Measurements from ENCODE around the gene IL21R.

Gene IL21R

DNA sequence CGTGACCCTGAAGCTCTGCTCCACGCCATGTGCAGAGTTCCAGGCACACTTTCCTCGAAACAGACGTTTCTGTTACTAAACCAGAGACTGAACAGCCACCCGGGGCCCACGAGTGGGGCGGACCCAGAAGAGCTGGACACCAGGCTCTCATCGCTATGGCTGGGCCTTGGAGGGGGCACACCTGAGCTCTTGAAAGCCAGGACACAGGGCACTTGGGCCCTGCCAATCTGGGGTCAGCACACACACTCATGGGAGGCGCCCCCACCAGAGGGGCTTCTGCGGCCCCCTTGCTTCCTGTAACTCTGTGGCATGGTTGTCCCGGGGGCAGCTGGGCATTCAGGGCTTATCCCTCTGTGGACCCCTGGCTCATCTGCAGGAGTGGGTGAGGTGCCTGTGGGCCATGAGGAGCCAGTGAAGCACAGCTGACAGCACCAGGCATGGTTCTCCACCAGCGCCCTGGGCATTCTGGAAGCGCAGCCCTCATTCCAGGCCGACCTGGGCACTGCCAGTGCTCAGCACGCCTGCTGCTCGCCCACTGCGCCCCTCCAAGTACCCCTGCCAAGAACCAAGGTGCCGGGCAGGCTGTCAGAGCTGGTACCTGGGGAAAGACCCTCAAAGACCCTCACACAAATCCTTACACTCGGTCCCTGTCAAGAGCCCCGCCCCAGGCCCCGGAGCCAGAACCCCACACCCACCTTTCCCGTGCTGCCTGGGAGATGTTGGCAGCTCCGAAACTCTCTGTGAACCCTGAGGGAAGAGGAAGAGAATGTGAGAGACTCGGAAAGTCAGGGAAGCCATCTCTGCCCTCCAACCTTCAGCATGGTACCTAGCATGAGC is 61.1 kb downstream of the IL21R start:
- H3K36me3 ChIP-seq, result peaks cover 94% of the 10 kb centered on the region
- H3K9me3 ChIP-seq, result no peaks in the 10 kb centered on the region
- no peaks in the 10 kb centered on the region for H3K4me1 ChIP-seq (ENCODE audit: control insufficient read depth in 1 of 2, insufficient read depth in 1 of 2, low read depth in 1 of 2, low read length in 1 of 2)
- TF ChIP-seq, protein P1, sequence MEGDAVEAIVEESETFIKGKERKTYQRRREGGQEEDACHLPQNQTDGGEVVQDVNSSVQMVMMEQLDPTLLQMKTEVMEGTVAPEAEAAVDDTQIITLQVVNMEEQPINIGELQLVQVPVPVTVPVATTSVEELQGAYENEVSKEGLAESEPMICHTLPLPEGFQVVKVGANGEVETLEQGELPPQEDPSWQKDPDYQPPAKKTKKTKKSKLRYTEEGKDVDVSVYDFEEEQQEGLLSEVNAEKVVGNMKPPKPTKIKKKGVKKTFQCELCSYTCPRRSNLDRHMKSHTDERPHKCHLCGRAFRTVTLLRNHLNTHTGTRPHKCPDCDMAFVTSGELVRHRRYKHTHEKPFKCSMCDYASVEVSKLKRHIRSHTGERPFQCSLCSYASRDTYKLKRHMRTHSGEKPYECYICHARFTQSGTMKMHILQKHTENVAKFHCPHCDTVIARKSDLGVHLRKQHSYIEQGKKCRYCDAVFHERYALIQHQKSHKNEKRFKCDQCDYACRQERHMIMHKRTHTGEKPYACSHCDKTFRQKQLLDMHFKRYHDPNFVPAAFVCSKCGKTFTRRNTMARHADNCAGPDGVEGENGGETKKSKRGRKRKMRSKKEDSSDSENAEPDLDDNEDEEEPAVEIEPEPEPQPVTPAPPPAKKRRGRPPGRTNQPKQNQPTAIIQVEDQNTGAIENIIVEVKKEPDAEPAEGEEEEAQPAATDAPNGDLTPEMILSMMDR (IDR thresholded peaks at IDR 0.05), result no peak
- H3K27me3 ChIP-seq, result no peaks in the 10 kb centered on the region
- H3K4me3 ChIP-seq (ENCODE audit: low read depth in 1 of 2, low read length in 1 of 2), result no peak overlapping the region
- H3K27ac ChIP-seq, result no peak overlapping the region

DNA sequence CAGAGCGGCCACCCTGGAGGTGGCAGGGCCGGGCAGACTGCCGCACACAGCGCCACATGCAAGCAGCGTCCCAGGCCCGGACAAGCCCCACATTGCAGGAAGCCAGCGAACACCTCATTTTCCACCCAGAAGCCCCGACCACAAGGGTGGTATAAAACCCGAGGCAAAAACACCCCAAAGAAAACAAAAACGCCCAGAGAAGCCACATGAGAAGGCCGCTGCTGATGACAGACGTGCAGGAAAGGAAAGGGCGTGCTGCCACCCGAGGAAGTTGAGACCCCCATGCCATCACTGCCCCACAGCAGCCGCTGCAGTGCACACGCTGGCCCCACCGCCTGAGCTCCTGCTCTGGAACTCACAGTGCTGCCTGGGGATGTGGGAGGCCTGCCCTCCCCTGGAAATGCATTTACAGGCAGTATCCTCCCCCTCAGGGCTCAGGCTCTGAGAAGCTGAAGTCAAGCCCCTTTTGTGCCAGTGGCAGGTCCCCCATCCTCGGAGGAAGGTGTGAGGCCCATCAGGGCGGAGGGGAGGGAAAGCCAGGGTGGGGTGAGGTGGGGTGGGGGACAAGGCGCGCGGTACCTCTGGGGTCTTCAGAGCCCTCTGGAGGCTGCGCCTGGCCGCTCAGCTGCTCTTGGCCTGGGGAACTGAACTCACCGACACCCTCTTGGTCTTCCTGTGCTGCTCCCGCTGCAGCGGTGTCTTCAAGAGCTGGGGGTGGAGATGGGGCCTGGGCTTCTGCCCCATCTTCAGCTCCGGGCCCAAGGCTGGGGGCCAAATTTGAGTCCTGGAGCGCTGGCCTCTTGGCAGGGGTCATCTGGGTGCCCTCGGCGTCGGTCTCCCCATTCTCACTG is 62.0 kb downstream of the IL21R start:
- TF ChIP-seq, protein P1 (IDR thresholded peaks at IDR 0.05), result no peak
- no peaks in the 10 kb centered on the region for H3K4me1 ChIP-seq (ENCODE audit: control insufficient read depth in 1 of 2, insufficient read depth in 1 of 2, low read depth in 1 of 2, low read length in 1 of 2)
- H3K36me3 ChIP-seq, result peaks cover 100% of the 10 kb centered on the region
- H3K4me3 ChIP-seq (ENCODE audit: low read depth in 1 of 2, low read length in 1 of 2), result no peak overlapping the region
- H3K27ac ChIP-seq, result no peak overlapping the region
- H3K9me3 ChIP-seq, result no peaks in the 10 kb centered on the region
- no peaks in the 10 kb centered on the region for H3K27me3 ChIP-seq

DNA sequence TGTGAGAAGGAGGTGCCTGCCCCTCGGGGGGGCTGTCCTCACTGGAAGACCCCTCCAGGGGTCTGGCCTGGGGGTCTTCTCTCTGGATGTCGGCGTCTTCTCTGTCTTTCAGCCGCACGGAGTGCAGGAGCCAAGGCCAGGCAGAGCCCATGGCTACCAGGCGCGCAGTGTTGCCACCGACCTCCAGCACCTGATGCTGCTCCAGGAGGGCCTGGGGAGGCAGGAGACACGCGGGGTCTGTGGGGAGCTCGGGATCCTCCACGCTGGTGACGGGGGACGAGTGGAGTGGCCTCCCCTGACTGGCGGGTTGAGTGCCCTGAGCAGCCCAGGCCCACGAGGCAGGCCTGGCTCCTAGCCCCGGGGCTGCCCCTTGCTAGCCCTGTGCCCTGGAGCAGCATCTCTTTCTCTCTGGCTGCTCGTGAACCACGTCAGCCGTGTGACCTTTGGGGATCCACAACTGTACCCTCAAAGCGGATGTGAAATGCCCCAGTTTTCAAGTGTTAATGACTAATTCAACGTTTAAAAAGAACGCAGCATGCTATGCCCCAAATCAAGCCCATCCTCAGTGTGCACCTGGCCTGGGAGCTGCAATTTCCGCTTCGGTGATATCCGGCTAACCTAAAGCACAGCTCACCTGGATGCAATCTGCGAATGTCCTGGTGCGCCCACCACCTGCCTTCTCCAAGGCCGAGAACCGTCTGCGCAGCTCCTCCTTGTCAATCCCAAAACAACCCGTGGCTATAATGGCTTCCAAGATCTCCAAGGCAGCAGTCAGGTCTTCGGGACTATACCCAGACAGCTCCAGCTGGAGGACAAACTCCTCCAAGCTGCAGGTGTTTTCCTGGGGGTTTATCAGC is 62.9 kb downstream of the IL21R start:
- Histone ChIP-seq H3K9me3 (no peaks in the 10 kb centered on the region), H3K27me3 (no peaks in the 10 kb centered on the region), H3K4me3 (ENCODE audit: low read depth in 1 of 2, low read length in 1 of 2) (no peak overlapping the region), H3K36me3 (peaks cover 100% of the 10 kb centered on the region), H3K27ac (no peak overlapping the region), H3K4me1 (ENCODE audit: control insufficient read depth in 1 of 2, insufficient read depth in 1 of 2, low read depth in 1 of 2, low read length in 1 of 2) (no peaks in the 10 kb centered on the region)
- TF ChIP-seq, protein P1 (IDR thresholded peaks at IDR 0.05), result no peak

DNA sequence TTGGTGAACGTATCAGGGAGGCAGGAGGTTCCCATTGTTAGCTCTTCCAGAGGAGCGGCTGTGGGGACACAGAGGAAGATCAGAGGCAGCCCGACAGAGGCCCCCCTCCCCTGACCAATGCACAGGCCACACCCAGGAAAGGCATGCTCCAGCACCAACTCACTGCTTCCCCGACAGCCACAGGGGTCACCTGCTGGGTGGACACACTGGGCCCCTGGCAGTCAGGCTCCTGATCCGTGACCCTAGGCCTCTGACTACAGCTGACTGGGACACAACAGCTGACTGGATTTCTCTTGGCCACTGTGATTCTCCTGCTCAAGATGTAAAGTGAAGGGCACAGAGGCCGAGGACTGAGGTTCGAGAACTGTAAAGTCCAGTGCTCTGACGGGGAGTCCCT is 63.5 kb downstream of the IL21R start:
- Histone ChIP-seq H3K36me3 (peaks cover 100% of the 10 kb centered on the region), H3K27ac (no peak overlapping the region), H3K4me3 (ENCODE audit: low read depth in 1 of 2, low read length in 1 of 2) (no peak overlapping the region), H3K27me3 (no peaks in the 10 kb centered on the region), H3K4me1 (ENCODE audit: control insufficient read depth in 1 of 2, insufficient read depth in 1 of 2, low read depth in 1 of 2, low read length in 1 of 2) (no peaks in the 10 kb centered on the region), H3K9me3 (no peaks in the 10 kb centered on the region)
- TF ChIP-seq, protein P1 (IDR thresholded peaks at IDR 0.05), result no peak

DNA sequence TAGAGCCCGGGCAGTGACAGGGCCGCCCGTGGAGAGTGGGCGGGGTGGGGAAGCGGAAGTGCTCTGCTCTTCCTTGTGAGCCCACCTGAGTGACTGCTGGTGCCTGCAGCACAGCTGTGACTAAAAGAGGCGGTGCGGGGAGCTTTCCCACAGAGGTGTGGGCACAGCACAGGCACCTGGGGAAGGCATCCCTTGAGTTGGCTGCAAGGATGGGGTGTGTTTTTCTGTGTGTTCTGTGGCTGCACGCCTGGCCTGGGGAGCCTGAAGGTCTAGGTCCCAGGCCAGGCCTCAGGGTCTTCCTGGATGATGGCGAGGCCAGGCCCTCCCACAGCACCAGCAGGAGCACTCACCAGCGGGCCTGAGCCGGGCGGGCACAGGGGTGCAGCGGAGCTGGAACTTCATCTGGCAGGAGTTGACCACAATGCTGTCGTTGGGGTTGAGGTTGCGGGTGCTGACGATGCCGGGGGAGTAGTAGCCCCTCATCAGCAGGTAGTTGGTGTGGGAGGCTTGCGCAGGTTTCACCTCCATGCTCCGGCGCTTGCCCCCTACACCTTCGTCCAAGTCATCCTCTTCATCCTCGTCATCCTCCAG is 67.1 kb downstream of the IL21R start:
- TF ChIP-seq, protein P1 (IDR thresholded peaks at IDR 0.05), result no peak
- no peaks in the 10 kb centered on the region for H3K9me3 ChIP-seq

More for the DNA sequence above, 67.1 kb downstream of the IL21R start:
- peaks cover 100% of the 10 kb centered on the region for H3K36me3 ChIP-seq
- no peak overlapping the region for H3K27ac ChIP-seq
- no peaks in the 10 kb centered on the region for H3K27me3 ChIP-seq
- no peaks in the 10 kb centered on the region for H3K4me1 ChIP-seq (ENCODE audit: control insufficient read depth in 1 of 2, insufficient read depth in 1 of 2, low read depth in 1 of 2, low read length in 1 of 2)
- no peak overlapping the region for H3K4me3 ChIP-seq (ENCODE audit: low read depth in 1 of 2, low read length in 1 of 2)

Measured in neutrophil (primary cell).